HepG2 (cell line): Measurements from ENCODE around the gene HORMAD2. TPM values are rescaled to one million over a fixed set of nuclear protein-coding genes. Genes with fewer than 3 reads are reported as not detected.

Experiments
- ATAC-seq: fragments of 200-7000 bp; cut with Tn5 transposase; 3 replicates; pipeline ENCODE4 v1.9.1; 2020; ENCODE audit warnings: mild to moderate bottlenecking, moderate library complexity
- BruUV-seq: library from RNA; stranded (reverse); fragments of 400-500 nt; replicated peaks from 2 replicates; lab custom pipeline; 2021; lab: Mats Ljungman, UMichigan
- CTCF ChIA-PET: fragments of 300-600 bp; formaldehyde crosslinking; extraction: SDS; loops from one replicate; lab custom pipeline; 2021; ENCODE audit warnings: low total read pairs, inconsistent platforms, low intra/inter-chr PET ratio; lab: Yijun Ruan, JAX
- POLR2A ChIA-PET: fragments of 350-600 bp; sonication (Branson Sonifier 250); formaldehyde crosslinking; loops from one replicate; lab custom pipeline; 2020; ENCODE audit warnings: antibody characterized with exemption, inconsistent platforms; lab: Yijun Ruan, JAX
- DNase-seq: peaks from one replicate; pipeline ENCODE4 v3.0.0-alpha.2; 2015; ENCODE audit warnings: low spot score
- FAIRE-seq: peaks from 3 replicates; lab custom pipeline; 2011; peaks lifted over from hg19 to GRCh38; lab: Jason Lieb, UNC
- H2AFZ ChIP-seq: one replicate; pipeline ENCODE4 v1.6.1; 2011; ENCODE audit warnings: low read length, inconsistent platforms
- H3K27ac ChIP-seq: fragments of 300-600 bp; 3 replicates; pipeline ENCODE4 v1.8.0; 2011; ENCODE audit warnings: mixed run types, mild to moderate bottlenecking, mixed read lengths, low read length, inconsistent platforms; ENCODE audit not compliant: insufficient read depth; ENCODE audit errors: extremely low read length
- H3K27me3 ChIP-seq, 2 experiments: fragments of 200-600 bp in 1 of 2; 2 replicates in 1 of 2; 3 replicates in 1 of 2; pipeline versions ENCODE4 v1.6.0 to v1.8.0; 2011; ENCODE audit warnings: low read length in 2 of 2, mild to moderate bottlenecking in 2 of 2, moderate library complexity in 2 of 2, inconsistent platforms in 1 of 2; ENCODE audit not compliant: insufficient read depth in 2 of 2, control insufficient read depth in 1 of 2
- H3K36me3 ChIP-seq, 2 experiments: fragments of 200-600 bp in 1 of 2; replicated peaks in 1 of 2; 2 replicates in 1 of 2; 3 replicates in 1 of 2; pipeline versions ENCODE4 v1.5.1 to v1.8.0; 2011; ENCODE audit warnings: low read length in 2 of 2, inconsistent platforms in 1 of 2; ENCODE audit not compliant: insufficient read depth in 2 of 2, control insufficient read depth in 1 of 2
- H3K4me1 ChIP-seq: 2 replicates; pipeline ENCODE4 v1.5.1; 2012; ENCODE audit warnings: low read length, inconsistent platforms; ENCODE audit not compliant: insufficient read depth
- H3K4me2 ChIP-seq: 2 replicates; pipeline ENCODE4 v1.6.0; 2011; ENCODE audit warnings: low read depth, low read length, inconsistent platforms
- H3K4me3 ChIP-seq, 3 experiments: fragments of 200-600 bp in 1 of 3; sonication (generic), shearing (Covaris generic) in 1 of 3; replicated peaks in 1 of 3; 2 replicates each; pipeline ENCODE4 v1.5.1; 2011 to 2016; ENCODE audit warnings: low read length in 3 of 3, inconsistent platforms in 2 of 3, low read depth in 2 of 3, mild to moderate bottlenecking in 2 of 3, control low read depth in 1 of 3, mixed read lengths in 1 of 3; ENCODE audit not compliant: insufficient read depth in 1 of 3
- H3K79me2 ChIP-seq: one replicate; pipeline ENCODE4 v1.6.1; 2011; ENCODE audit warnings: low read length, inconsistent platforms; ENCODE audit not compliant: insufficient read depth
- H3K9ac ChIP-seq: 2 replicates; pipeline ENCODE4 v1.6.0; 2011; ENCODE audit warnings: mild to moderate bottlenecking, low read depth, low read length, inconsistent platforms; ENCODE audit not compliant: insufficient read depth
- H3K9me3 ChIP-seq: 2 replicates; pipeline ENCODE4 v1.5.1; 2012; ENCODE audit warnings: mild to moderate bottlenecking, low read length
- H4K20me1 ChIP-seq: 2 replicates; pipeline ENCODE4 v1.6.0; 2011; ENCODE audit warnings: inconsistent platforms, mild to moderate bottlenecking, low read length, moderate library complexity; ENCODE audit not compliant: insufficient read depth
- CEBPB ChIP-seq: IDR thresholded peaks from 2 replicates; pipeline ENCODE4 v1.6.1; 2011; ENCODE audit warnings: low read depth, low read length, improper control_type of control experiment, borderline replicate concordance
- CEBPG ChIP-seq: IDR thresholded peaks from 2 replicates; pipeline ENCODE4 v1.6.1; 2016
- GATAD2A ChIP-seq: IDR thresholded peaks from 2 replicates; pipeline ENCODE4 v1.6.1; 2016
- SOX13 ChIP-seq, 3 experiments: fragments of 450-650 bp in 1 of 3; sonication (generic) in 1 of 3; formaldehyde crosslinking in 1 of 3; IDR thresholded peaks in 2 of 3; conservative IDR thresholded peaks in 1 of 3; 2 replicates each; pipeline versions ENCODE4 v1.5.0 to v1.6.1; 2016 to 2020; ENCODE audit warnings: antibody characterized with exemption in 1 of 3, mild to moderate bottlenecking in 1 of 3, missing compliant biosample characterization in 1 of 3, missing genetic modification reagents in 1 of 3, moderate library complexity in 1 of 3
- SOX5 ChIP-seq: IDR thresholded peaks from 2 replicates; pipeline ENCODE4 v1.6.1; 2016; ENCODE audit warnings: borderline replicate concordance
- ZNF142 ChIP-seq: sonication (generic); formaldehyde crosslinking; IDR thresholded peaks from 2 replicates; pipeline ENCODE4 v1.4.0; 2020; ENCODE audit warnings: missing genetic modification reagents
- ZNF224 ChIP-seq: sonication (generic); formaldehyde crosslinking; IDR thresholded peaks from 2 replicates; pipeline ENCODE4 v1.5.0; 2020; ENCODE audit warnings: mild to moderate bottlenecking, missing genetic modification reagents
- WGBS: methylation state at CpG from one replicate; pipeline ENCODE4 v1.1.6; 2017; ENCODE audit warnings: low lambda C conversion rate; 5-methylcytosine and 5-hydroxymethylcytosine counted together
- in situ Hi-C: cut with HindIII; loops from 2 replicates; pipeline ENCODE4 v1.10.0; 2017; ENCODE audit warnings: low pct_unique_long_range_greater_than_20kb; ENCODE audit not compliant: extremely low pct_ligation_motif_present
- intact Hi-C: fragments of 100-400 bp; cut with micrococcal nuclease; formaldehyde crosslinking; loops from one replicate; pipeline ENCODE4 v1.10.0; 2022; ENCODE audit not compliant: unreplicated experiment
- polyA plus RNA-seq, 8 experiments: library from polyadenylated mRNA; depleted of rRNA in 3 of 8; stranded (reverse) in 7 of 8; unstranded in 1 of 8; fragments of >200 nt; fragmentation: Illumina TruSeq in 4 of 8; extraction: Trizol in 4 of 8; gene quantifications; 2 replicates each; pipeline versions ENCODE4 v1.2.1 to v1.2.3, GENCODE V29; 2011 to 2016; ENCODE audit warnings: low read depth in 4 of 8, missing spikeins in 1 of 8, mixed read lengths in 1 of 8; ENCODE audit not compliant: insufficient read depth in 1 of 8
- total RNA-seq, 5 experiments: library from RNA; depleted of rRNA; stranded (reverse); fragments of >200 nt; fragmentation: Illumina TruSeq; extraction: Trizol; gene quantifications; 2 replicates each; pipeline ENCODE4 v1.2.3, GENCODE V29; 2016; ENCODE audit warnings: low read depth in 1 of 5

HORMAD2 gene
- total and polyA plus RNA-seq, 2 of the 13 experiments (the other 11 are each of a cell fraction or from before 2014, with no cell fraction given): not detected

GRCh38 chr22:30116362-30117117 is 36.3 kb downstream of the HORMAD2 start:
- 0 out of 2 replicates have a peak, but pooled peaks have one; percentile 15 for TF ChIP-seq GATAD2A
- TF ChIP-seq SOX5 (CRISPR knock-in tag): peak; percentile 56; the same call in 1 of the 2 replicates
- no peak for TF ChIP-seq ZNF224 (CRISPR knock-in tag)
- no peak for TF ChIP-seq SOX13 (IDR thresholded peaks at IDR 0.05)
- TF ChIP-seq SOX13 (CRISPR knock-in tag; conservative IDR thresholded peaks at IDR 0.05 in 1 of 2, IDR thresholded peaks at IDR 0.05 in 1 of 2): peak in 1 of 2 experiments; percentile 54; a peak in 1 of 4 replicates
- no peak for TF ChIP-seq ZNF142 (CRISPR knock-in tag)
- peak; percentile 44; the same call in 1 of the 2 replicates for TF ChIP-seq CEBPG (CRISPR knock-in tag)
- peak; percentile 51; the same call in 1 of the 2 replicates for TF ChIP-seq CEBPB
- FAIRE-seq (no peak), DNase-seq (peak; percentile 52), ATAC-seq (peak; percentile 75)
- H3K9me3 ChIP-seq: no peaks in the 10 kb centered on the region
- H2AFZ ChIP-seq: no peak overlapping the region
- POLR2A ChIA-PET: no interaction called here
- intact Hi-C loops: no loop called here
- H4K20me1 ChIP-seq: no peaks in the 10 kb centered on the region
- no peaks in the 10 kb centered on the region for H3K36me3 ChIP-seq
- H3K79me2 ChIP-seq: no peaks in the 10 kb centered on the region
- no peaks in the 10 kb centered on the region; a peak in 1 of 5 replicates for H3K27me3 ChIP-seq
- 0% methylated on average over 1 of the region's 1 CpG for WGBS
- no peak overlapping the region for H3K4me2 ChIP-seq
- peaks cover 24% of the 10 kb centered on the region for H3K4me1 ChIP-seq
- no TSS peak for BruUV-seq
- CTCF ChIA-PET: no interaction called here
- no peak overlapping the region for H3K4me3 ChIP-seq
- H3K27ac ChIP-seq: no peak overlapping the region
- no peak overlapping the region for H3K9ac ChIP-seq
- in situ Hi-C loops: loop anchor here (25.0 kb wide), 1 partner anchor 271 kb away; the partner anchor contains the start of genes RNF215 and SEC14L2
